GM12875 (cell line): ENCODE results near the gene VSIR.

Source experiments
- H3K4me3 ChIP-seq: one replicate; pipeline ENCODE4 v1.5.1; 2011; ENCODE audit warnings: low read depth, low read length, control low read depth
- CTCF ChIP-seq: IDR thresholded peaks from 2 replicates; pipeline ENCODE4 v1.5.1; 2011; ENCODE audit warnings: low read depth, mild to moderate bottlenecking, control low read depth, inconsistent platforms, low read length, moderate library complexity, borderline replicate concordance; ENCODE audit not compliant: insufficient read depth

VSIR gene

GRCh38 chr10:71753091-71753959 lies 20.0 kb downstream of the VSIR start:
- no peak for TF ChIP-seq CTCF
- H3K4me3 ChIP-seq, result no peak overlapping the region

- TF ChIP-seq CTCF, result no peak
- H3K4me3 ChIP-seq, result no peak overlapping the region
Measured at GRCh38 chr10:71752391-71753090, 20.8 kb downstream of the VSIR start.

GRCh38 chr10:71751515-71752224 lies 21.6 kb downstream of the VSIR start:
- no peak for TF ChIP-seq CTCF

GRCh38 chr10:71750986-71751385 lies 22.3 kb downstream of the VSIR start:
- H3K4me3 ChIP-seq, result no peak overlapping the region
- TF ChIP-seq CTCF, result no peak

More at GRCh38 chr10:71751515-71752224, 21.6 kb downstream of the VSIR start:
- H3K4me3 ChIP-seq, result no peak overlapping the region

GRCh38 chr10:71750124-71750841 lies 23.0 kb downstream of the VSIR start:
- TF ChIP-seq CTCF, result no peak
- no peak overlapping the region for H3K4me3 ChIP-seq

GRCh38 chr10:71749396-71749795 lies 23.9 kb downstream of the VSIR start:
- TF ChIP-seq CTCF, result no peak
- no peak overlapping the region for H3K4me3 ChIP-seq
